ENCODE results near the gene TRIM44.

DNA sequence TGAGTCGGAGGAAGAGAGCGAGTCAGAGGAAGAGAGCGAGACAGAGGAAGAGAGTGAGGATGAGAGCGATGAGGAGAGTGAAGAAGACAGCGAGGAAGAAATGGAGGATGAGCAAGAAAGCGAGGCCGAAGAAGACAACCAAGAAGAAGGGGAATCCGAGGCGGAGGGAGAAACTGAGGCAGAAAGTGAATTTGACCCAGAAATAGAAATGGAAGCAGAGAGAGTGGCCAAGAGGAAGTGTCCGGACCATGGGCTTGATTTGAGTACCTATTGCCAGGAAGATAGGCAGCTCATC lies 780 bp downstream of the TRIM44 start:
- TF ChIP-seq, protein P1, sequence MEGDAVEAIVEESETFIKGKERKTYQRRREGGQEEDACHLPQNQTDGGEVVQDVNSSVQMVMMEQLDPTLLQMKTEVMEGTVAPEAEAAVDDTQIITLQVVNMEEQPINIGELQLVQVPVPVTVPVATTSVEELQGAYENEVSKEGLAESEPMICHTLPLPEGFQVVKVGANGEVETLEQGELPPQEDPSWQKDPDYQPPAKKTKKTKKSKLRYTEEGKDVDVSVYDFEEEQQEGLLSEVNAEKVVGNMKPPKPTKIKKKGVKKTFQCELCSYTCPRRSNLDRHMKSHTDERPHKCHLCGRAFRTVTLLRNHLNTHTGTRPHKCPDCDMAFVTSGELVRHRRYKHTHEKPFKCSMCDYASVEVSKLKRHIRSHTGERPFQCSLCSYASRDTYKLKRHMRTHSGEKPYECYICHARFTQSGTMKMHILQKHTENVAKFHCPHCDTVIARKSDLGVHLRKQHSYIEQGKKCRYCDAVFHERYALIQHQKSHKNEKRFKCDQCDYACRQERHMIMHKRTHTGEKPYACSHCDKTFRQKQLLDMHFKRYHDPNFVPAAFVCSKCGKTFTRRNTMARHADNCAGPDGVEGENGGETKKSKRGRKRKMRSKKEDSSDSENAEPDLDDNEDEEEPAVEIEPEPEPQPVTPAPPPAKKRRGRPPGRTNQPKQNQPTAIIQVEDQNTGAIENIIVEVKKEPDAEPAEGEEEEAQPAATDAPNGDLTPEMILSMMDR (IDR thresholded peaks at IDR 0.05), result no peak
- TF ChIP-seq ZFX (IDR thresholded peaks at IDR 0.05; ENCODE audit: borderline replicate concordance), result no peak
